H9 (cell line): ENCODE results near the gene MRGPRG. TPM values are rescaled to one million over a fixed set of nuclear protein-coding genes. Genes with fewer than 3 reads are reported as not detected.

Experiments
- DNase-seq: peaks from one replicate; pipeline ENCODE4 v3.0.0-alpha.2; 2017
- H2AFZ ChIP-seq: one replicate; pipeline ENCODE4 v1.6.1; 2013; ENCODE audit warnings: mild to moderate bottlenecking, low read length, control low read depth, moderate library complexity
- H2AK5ac ChIP-seq: 2 replicates; pipeline ENCODE4 v1.6.1; 2013; ENCODE audit warnings: low read length, control low read depth, mixed read lengths; ENCODE audit not compliant: insufficient read length
- H2BK120ac ChIP-seq: one replicate; pipeline ENCODE4 v1.6.1; 2013; ENCODE audit warnings: low read depth, mild to moderate bottlenecking, low read length, control low read depth, inconsistent platforms; ENCODE audit not compliant: poor library complexity, severe bottlenecking
- H2BK12ac ChIP-seq: 2 replicates; pipeline ENCODE4 v1.6.1; 2013; ENCODE audit warnings: low read length, control low read depth, mixed read lengths, low read depth; ENCODE audit not compliant: insufficient read length
- H2BK15ac ChIP-seq: 2 replicates; pipeline ENCODE4 v1.6.1; 2013; ENCODE audit warnings: low read depth, low read length, control low read depth
- H2BK20ac ChIP-seq: one replicate; pipeline ENCODE4 v1.6.1; 2013; ENCODE audit warnings: low read depth, mild to moderate bottlenecking, low read length, control low read depth, inconsistent platforms; ENCODE audit not compliant: poor library complexity, severe bottlenecking
- H2BK5ac ChIP-seq: 2 replicates; pipeline ENCODE4 v1.6.1; 2013; ENCODE audit warnings: low read length, control low read depth, mixed read lengths; ENCODE audit not compliant: insufficient read length
- H3K14ac ChIP-seq: 2 replicates; pipeline ENCODE4 v1.6.1; 2013; ENCODE audit warnings: low read length, control low read depth; ENCODE audit not compliant: insufficient read depth
- H3K18ac ChIP-seq: 2 replicates; pipeline ENCODE4 v1.6.1; 2013; ENCODE audit warnings: low read depth, mild to moderate bottlenecking, mixed read lengths, low read length, control low read depth; ENCODE audit not compliant: insufficient read length
- H3K23ac ChIP-seq: 2 replicates; pipeline ENCODE4 v1.6.1; 2013; ENCODE audit warnings: low read length, control low read depth, mixed read lengths, low read depth; ENCODE audit not compliant: insufficient read length
- H3K23me2 ChIP-seq: 2 replicates; pipeline ENCODE4 v1.6.1; 2013; ENCODE audit warnings: low read depth, mild to moderate bottlenecking, mixed read lengths, low read length, control low read depth; ENCODE audit not compliant: insufficient read length, poor library complexity, severe bottlenecking
- H3K27ac ChIP-seq: 2 replicates; pipeline ENCODE4 v1.5.1; 2013; ENCODE audit warnings: low read length, control low read depth, mixed read lengths, low read depth; ENCODE audit not compliant: insufficient read length
- H3K27me3 ChIP-seq: 2 replicates; pipeline ENCODE4 v1.6.1; 2013; ENCODE audit warnings: low read length, control low read depth, inconsistent platforms; ENCODE audit not compliant: insufficient read depth
- H3K4ac ChIP-seq: 2 replicates; pipeline ENCODE4 v1.6.1; 2013; ENCODE audit warnings: low read depth, mild to moderate bottlenecking, control low read depth, inconsistent platforms, low read length, moderate library complexity
- H3K4me1 ChIP-seq: 2 replicates; pipeline ENCODE4 v1.6.1; 2013; ENCODE audit warnings: low read length, control low read depth, inconsistent platforms; ENCODE audit not compliant: insufficient read depth
- H3K4me2 ChIP-seq: 2 replicates; pipeline ENCODE4 v1.6.1; 2013; ENCODE audit warnings: low read length, control low read depth, mixed read lengths; ENCODE audit not compliant: insufficient read length, insufficient read depth
- H3K56ac ChIP-seq: 2 replicates; pipeline ENCODE4 v1.6.1; 2013; ENCODE audit warnings: low read depth, mild to moderate bottlenecking, mixed read lengths, low read length, control low read depth; ENCODE audit not compliant: insufficient read length
- H3K79me1 ChIP-seq: 2 replicates; pipeline ENCODE4 v1.6.1; 2013; ENCODE audit warnings: low read depth, mild to moderate bottlenecking, moderate library complexity, low read length, control low read depth, inconsistent platforms; ENCODE audit not compliant: insufficient read depth, poor library complexity, severe bottlenecking
- H3K79me2 ChIP-seq: 2 replicates; pipeline ENCODE4 v1.6.1; 2013; ENCODE audit warnings: low read length, control low read depth, inconsistent platforms; ENCODE audit not compliant: insufficient read depth
- H3K9ac ChIP-seq: 2 replicates; pipeline ENCODE4 v1.6.1; 2013; ENCODE audit warnings: low read length, control low read depth, mixed read lengths; ENCODE audit not compliant: insufficient read length; ENCODE audit errors: extremely low read depth
- H3K9me3 ChIP-seq: one replicate; pipeline ENCODE4 v1.6.1; 2013; ENCODE audit warnings: low read depth, low read length, inconsistent platforms; ENCODE audit not compliant: control insufficient read depth
- H3T11ph ChIP-seq: one replicate; pipeline ENCODE4 v1.6.1; 2013; ENCODE audit warnings: mild to moderate bottlenecking, low read length, control low read depth, inconsistent platforms
- H4K20me1 ChIP-seq: one replicate; pipeline ENCODE4 v1.6.1; 2013; ENCODE audit not compliant: control insufficient read depth, insufficient read length, insufficient read depth
- H4K5ac ChIP-seq: 2 replicates; pipeline ENCODE4 v1.6.1; 2013; ENCODE audit warnings: low read depth, mild to moderate bottlenecking, mixed read lengths, low read length, control low read depth; ENCODE audit not compliant: insufficient read length
- H4K8ac ChIP-seq: replicated peaks from 2 replicates; pipeline ENCODE4 v1.6.1; 2013; ENCODE audit warnings: low read length, control low read depth, mixed read lengths, low read depth; ENCODE audit not compliant: insufficient read length
- H4K91ac ChIP-seq: 2 replicates; pipeline ENCODE4 v1.6.1; 2013; ENCODE audit warnings: low read depth, mild to moderate bottlenecking, moderate library complexity, mixed read lengths, low read length, control low read depth; ENCODE audit not compliant: insufficient read length
- H3K27ac Mint-ChIP-seq, 3 experiments: 2 replicates in 2 of 3; 3 replicates in 1 of 3; pipeline ENCODE4 v1.8.0; 2020 to 2021; ENCODE audit warnings: mixed read lengths in 3 of 3, mild to moderate bottlenecking in 1 of 3, moderate library complexity in 1 of 3
- H3K27me3 Mint-ChIP-seq: 2 replicates; pipeline ENCODE4 v1.8.0; 2021; ENCODE audit warnings: low read depth, mild to moderate bottlenecking, moderate library complexity, mixed read lengths
- H3K36me3 Mint-ChIP-seq, 3 experiments: 2 replicates in 2 of 3; 3 replicates in 1 of 3; pipeline ENCODE4 v1.8.0; 2020 to 2021; ENCODE audit warnings: low read depth in 3 of 3, mixed read lengths in 3 of 3; ENCODE audit not compliant: insufficient read depth in 1 of 3
- H3K4me1 Mint-ChIP-seq, 2 experiments: 2 replicates each; pipeline ENCODE4 v1.8.0; 2020; ENCODE audit warnings: mixed read lengths in 2 of 2
- H3K4me3 Mint-ChIP-seq, 2 experiments: 2 replicates in 1 of 2; 3 replicates in 1 of 2; pipeline ENCODE4 v1.8.0; 2020 to 2021; ENCODE audit warnings: mild to moderate bottlenecking in 2 of 2, mixed read lengths in 2 of 2, moderate library complexity in 1 of 2
- H3K9me3 Mint-ChIP-seq, 2 experiments: 2 replicates in 1 of 2; 3 replicates in 1 of 2; pipeline ENCODE4 v1.8.0; 2020; ENCODE audit warnings: mild to moderate bottlenecking in 2 of 2, mixed read lengths in 2 of 2, moderate library complexity in 1 of 2
- CTCF ChIP-seq: fragments of 200-600 bp; sonication (generic); conservative IDR thresholded peaks from 3 replicates; pipeline ENCODE4 v1.8.0; 2021; ENCODE audit warnings: antibody characterized with exemption, mild to moderate bottlenecking
- WGBS: extraction: QIAGEN DNeasy Blood & Tissue Kit; methylation state at CpG from one replicate; pipeline ENCODE4 v1.1.7; 2013; ENCODE audit warnings: missing lambda C conversion rate, low lambda C conversion rate, mixed read lengths; ENCODE audit not compliant: insufficient read length; ENCODE audit errors: extremely low coverage; 5-methylcytosine and 5-hydroxymethylcytosine counted together
- total RNA-seq: library from RNA; stranded (reverse); gene quantifications from 2 replicates; pipeline ENCODE4 v1.2.1, GENCODE V29; 2021

The MRGPRG gene
- total RNA-seq, 1 experiment from 2014 or later, result not detected

DNA sequence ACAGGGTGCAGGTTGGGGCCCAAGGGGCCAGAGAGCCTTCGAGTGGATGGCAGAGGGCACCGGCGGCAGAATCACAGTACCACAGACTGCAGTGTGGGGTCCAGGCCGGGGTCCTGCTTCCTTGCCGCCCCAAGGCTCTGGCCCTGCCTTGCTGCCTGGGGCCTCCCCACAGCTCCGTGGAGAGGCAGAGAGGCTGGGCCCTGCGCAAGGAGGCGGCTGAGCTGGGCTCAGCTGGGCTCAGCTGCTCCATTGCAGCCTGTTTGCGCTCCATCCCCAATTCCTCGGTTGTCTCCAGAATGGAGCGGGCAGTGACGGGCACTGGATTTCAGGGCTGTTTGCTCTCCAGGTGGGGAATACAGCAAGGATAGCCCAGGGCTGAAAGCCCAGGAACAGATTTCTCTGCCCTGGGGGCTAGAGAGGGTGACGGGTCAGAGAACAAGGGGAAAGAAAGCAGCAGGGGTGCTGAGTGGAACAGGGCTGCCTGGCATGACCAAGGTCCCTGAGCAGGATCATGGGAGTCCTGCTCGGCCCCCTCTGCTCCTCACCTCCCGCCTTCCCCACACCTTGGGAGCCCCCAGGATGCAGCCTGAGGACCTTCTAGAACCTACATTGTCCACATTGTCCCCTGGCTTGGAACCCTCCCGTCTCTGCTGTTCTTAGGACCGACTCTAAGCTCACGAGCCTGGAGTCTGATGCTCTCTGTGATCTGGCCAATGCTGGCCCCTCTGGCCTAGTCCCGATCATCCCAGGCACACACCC lies 18.9 kb downstream of the MRGPRG start:
- no peak overlapping the region for H2BK15ac ChIP-seq

More for the DNA sequence above, 18.9 kb downstream of the MRGPRG start:
- no peak overlapping the region for H3K27ac Mint-ChIP-seq
- peaks cover 5 to 13% of the 10 kb centered on the region in 2 experiments for H3K4me1 Mint-ChIP-seq
- H3K36me3 Mint-ChIP-seq, result no peaks in the 10 kb centered on the region
- DNase-seq, result no peak
- no peak overlapping the region for H3K23ac ChIP-seq
- no peak overlapping the region for H3T11ph ChIP-seq
- H3K56ac ChIP-seq, result no peak overlapping the region
- no peak overlapping the region for H2AFZ ChIP-seq
- no peak overlapping the region for H4K91ac ChIP-seq
- H3K27me3 ChIP-seq, result peaks cover 8% of the 10 kb centered on the region; the same call in 1 of the 2 replicates
- no peak overlapping the region for H2BK12ac ChIP-seq
- no peaks in the 10 kb centered on the region for H3K79me2 ChIP-seq
- H3K27ac ChIP-seq, result no peak overlapping the region
- no peak overlapping the region; the same call in 1 of the 2 replicates for H3K14ac ChIP-seq
- no peaks in the 10 kb centered on the region for H3K4me1 ChIP-seq
- no peak overlapping the region for H2AK5ac ChIP-seq
- TF ChIP-seq CTCF, result no peak
- H3K9me3 ChIP-seq, result no peaks in the 10 kb centered on the region
- H3K79me1 ChIP-seq, result no peaks in the 10 kb centered on the region
- no peak overlapping the region for H2BK20ac ChIP-seq
- no peak overlapping the region for H3K4me3 Mint-ChIP-seq
- no peaks in the 10 kb centered on the region for H4K20me1 ChIP-seq
- H2BK5ac ChIP-seq, result no peak overlapping the region
- no peak overlapping the region for H3K4ac ChIP-seq
- H3K4me2 ChIP-seq, result no peak overlapping the region
- WGBS, result no CpG with 5 or more reads among the region's 19 CpGs
- H3K9me3 Mint-ChIP-seq, result no peaks in the 10 kb centered on the region
- H3K23me2 ChIP-seq, result peaks cover 9% of the 10 kb centered on the region
- H4K8ac ChIP-seq, result no peak overlapping the region
- no peak overlapping the region for H2BK120ac ChIP-seq
- H4K5ac ChIP-seq, result no peak overlapping the region
- no peak overlapping the region for H3K18ac ChIP-seq
- no peak overlapping the region for H3K9ac ChIP-seq
- H3K27me3 Mint-ChIP-seq, result peaks cover 49% of the 10 kb centered on the region
